ENCODE data around the gene TRIM68.

The TRIM68 gene

GRCh38 chr11:4607781-4608666 lies at the start of gene TRIM68:
TSS of gene TRIM68 (minus strand) at chr11:4608231. CDS start at chr11:4605504, 2,727 bp downstream.
- Histone ChIP-seq H3K27ac (peak within 1 kb of the TSS in 20 of 21 experiments; percentile 77 to 94 (median 89)), H3K4me3 (peak within 1 kb of the TSS; percentile 58 to 81 (median 71))

- no peak overlapping the region for H3K27ac ChIP-seq
- H3K4me3 ChIP-seq, result no peak overlapping the region
These were observed 46.8 kb upstream of the TRIM68 start for GRCh38 chr11:4654635-4655369.

- no peak overlapping the region for H3K4me3 ChIP-seq
- H3K27ac ChIP-seq, result no peak overlapping the region
These were observed 39.7 kb upstream of the TRIM68 start for GRCh38 chr11:4647766-4648165.

GRCh38 chr11:4645974-4646373 lies 37.9 kb upstream of the TRIM68 start:
- H3K27ac ChIP-seq, result no peak overlapping the region
- no peak overlapping the region for H3K4me3 ChIP-seq

- no peak overlapping the region for H3K4me3 ChIP-seq
- no peak overlapping the region for H3K27ac ChIP-seq
These were observed 36.2 kb upstream of the TRIM68 start for GRCh38 chr11:4644233-4644632.

GRCh38 chr11:4643682-4644081 lies 35.7 kb upstream of the TRIM68 start, which contains the start of gene OR51E1:
TSS of gene OR51E1 (plus strand) at chr11:4643982. CDS start at chr11:4652527, 8,545 bp downstream.
- H3K4me3 ChIP-seq, result no peak within 1 kb of the TSS
- H3K27ac ChIP-seq, result no peak within 1 kb of the TSS

- H3K27ac ChIP-seq, result no peak overlapping the region
These were observed 35.0 kb upstream of the TRIM68 start for GRCh38 chr11:4643076-4643475.

GRCh38 chr11:4642043-4642442 lies 34.0 kb upstream of the TRIM68 start:
- Histone ChIP-seq H3K4me3 (no peak overlapping the region), H3K27ac (no peak overlapping the region)

More at GRCh38 chr11:4643076-4643475, 35.0 kb upstream of the TRIM68 start:
- H3K4me3 ChIP-seq, result no peak overlapping the region

- Histone ChIP-seq H3K4me3 (no peak overlapping the region), H3K27ac (no peak overlapping the region)
These were observed 33.5 kb upstream of the TRIM68 start for GRCh38 chr11:4641501-4641900.

GRCh38 chr11:4639931-4640330 lies 31.9 kb upstream of the TRIM68 start:
- Histone ChIP-seq H3K4me3 (no peak overlapping the region), H3K27ac (no peak overlapping the region)

GRCh38 chr11:4637662-4638047 lies 29.6 kb upstream of the TRIM68 start:
- H3K4me3 ChIP-seq, result no peak overlapping the region
- H3K27ac ChIP-seq, result no peak overlapping the region

GRCh38 chr11:4636962-4637661 lies 29.1 kb upstream of the TRIM68 start, which contains the start of gene OR51D1:
TSS of gene OR51D1 (plus strand) at chr11:4637477. CDS start at chr11:4639791, 2,314 bp downstream.
- H3K27ac ChIP-seq, result no peak within 1 kb of the TSS
- H3K4me3 ChIP-seq, result no peak within 1 kb of the TSS

GRCh38 chr11:4636136-4636535 lies 28.1 kb upstream of the TRIM68 start:
- H3K27ac ChIP-seq, result no peak overlapping the region

GRCh38 chr11:4626207-4627099 lies 18.4 kb upstream of the TRIM68 start:
- no peak overlapping the region for H3K27ac ChIP-seq
- no peak overlapping the region for H3K4me3 ChIP-seq

More at GRCh38 chr11:4636136-4636535, 28.1 kb upstream of the TRIM68 start:
- H3K4me3 ChIP-seq, result no peak overlapping the region

GRCh38 chr11:4619514-4619913 lies 11.5 kb upstream of the TRIM68 start:
- H3K4me3 ChIP-seq, result no peak overlapping the region
- H3K27ac ChIP-seq, result no peak overlapping the region

- H3K27ac ChIP-seq, result no peak overlapping the region
- no peak overlapping the region for H3K4me3 ChIP-seq
These were observed 7.9 kb upstream of the TRIM68 start for GRCh38 chr11:4615856-4616444.

- Histone ChIP-seq H3K27ac (no peak overlapping the region), H3K4me3 (no peak overlapping the region)
These were observed 4.0 kb upstream of the TRIM68 start for GRCh38 chr11:4611986-4612385.

- no peak overlapping the region for H3K4me3 ChIP-seq
- H3K27ac ChIP-seq, result peak overlapping the region in 5 of 21 experiments; percentile 8 to 60 (median 28)
These were observed 2.4 kb upstream of the TRIM68 start for GRCh38 chr11:4610258-4610935.

Measured in skin epidermis (tissue), 12 donors.